Natural killer cell (primary cell): Measurements from ENCODE around the gene HINT2. TPM values are rescaled to one million over a fixed set of nuclear protein-coding genes. Genes with fewer than 3 reads are reported as not detected.

Experiments
- ATAC-seq, 3 donors: fragments of 150-1000 bp in 2 of 3; fragments of 200-7000 bp in 1 of 3; cut with Tn5 transposase; 1 replicate in 1 of 3; 2 replicates in 2 of 3; pipeline ENCODE4 v1.10.0; 2021; ENCODE audit warnings: mild to moderate bottlenecking in 2 of 3, moderate library complexity in 2 of 3
- DNase-seq, 2 donors: peaks; one replicate each; pipeline versions ENCODE4 v3.0.0 to v3.0.0-alpha.2; 2013 to 2021; ENCODE audit warnings: mixed read lengths in 1 of 2
- H3K27ac ChIP-seq: one replicate; pipeline ENCODE4 v1.5.1; 2013; ENCODE audit warnings: mild to moderate bottlenecking, low read length
- H3K27me3 ChIP-seq: one replicate; pipeline ENCODE4 v1.6.1; 2013; ENCODE audit warnings: low read length; ENCODE audit not compliant: control insufficient read depth, insufficient read depth
- H3K36me3 ChIP-seq: one replicate; pipeline ENCODE4 v1.6.1; 2013; ENCODE audit warnings: low read length; ENCODE audit not compliant: control insufficient read depth, insufficient read depth
- H3K4me1 ChIP-seq: one replicate; pipeline ENCODE4 v1.6.1; 2013; ENCODE audit warnings: low read length; ENCODE audit not compliant: control insufficient read depth, insufficient read depth
- H3K4me3 ChIP-seq: one replicate; pipeline ENCODE4 v1.5.1; 2013; ENCODE audit warnings: low read length
- H3K9me3 ChIP-seq: one replicate; pipeline ENCODE4 v1.6.1; 2013; ENCODE audit warnings: low read length; ENCODE audit not compliant: control insufficient read depth, insufficient read depth
- H3K27ac Mint-ChIP-seq, 2 donors: one replicate each; pipeline ENCODE4 v1.8.0; 2022; ENCODE audit warnings: mild to moderate bottlenecking in 2 of 2, mixed read lengths in 2 of 2, moderate library complexity in 1 of 2
- H3K27me3 Mint-ChIP-seq, 2 donors: one replicate each; pipeline ENCODE4 v1.8.0; 2022; ENCODE audit warnings: low read depth in 2 of 2, mixed read lengths in 2 of 2
- H3K36me3 Mint-ChIP-seq: one replicate; pipeline ENCODE4 v1.8.0; 2022; ENCODE audit warnings: mixed read lengths
- H3K4me1 Mint-ChIP-seq, 2 donors: one replicate each; pipeline ENCODE4 v1.8.0; 2022; ENCODE audit warnings: mixed read lengths in 2 of 2
- H3K4me3 Mint-ChIP-seq: one replicate; pipeline ENCODE4 v1.8.0; 2022; ENCODE audit warnings: mild to moderate bottlenecking, moderate library complexity, mixed read lengths
- H3K9me3 Mint-ChIP-seq, 2 donors: one replicate each; pipeline ENCODE4 v1.8.0; 2022; ENCODE audit warnings: mixed read lengths in 2 of 2
- WGBS: methylation state at CpG from one replicate; pipeline ENCODE4 v1.1.7; 2013; ENCODE audit warnings: missing lambda C conversion rate; ENCODE audit not compliant: insufficient coverage; 5-methylcytosine and 5-hydroxymethylcytosine counted together
- intact Hi-C: fragments of 100-400 bp; cut with micrococcal nuclease; formaldehyde crosslinking; loops from one replicate; pipeline ENCODE4 v1.14.2; 2022
- total RNA-seq, 4 donors: library from RNA; stranded (reverse); fragments of 120-200 nt in 1 of 4; gene quantifications; one replicate each; pipeline versions ENCODE4 v1.2.3 to v1.2.4, GENCODE V29; 2013 to 2022
- TF ChIP-seq, protein P1 (sequence below): fragments of 200-600 bp; IDR thresholded peaks from one replicate; pipeline ENCODE4 v1.8.0; 2022; ENCODE audit warnings: antibody characterized with exemption

Gene HINT2
- total RNA-seq = 10 to 100 TPM; 25.8 to 27.5 (median 25.9) TPM
- total RNA-seq (2013) = 30.9 TPM

GRCh38 chr9:35814841-35815543 is at the start of gene HINT2:
Gene HINT2 (minus strand): TSS chr9:35815042. CDS start chr9:35814979, 63 bp downstream.
- no peaks in the 10 kb centered on the region for H3K36me3 Mint-ChIP-seq
- no peaks in the 10 kb centered on the region for H3K9me3 Mint-ChIP-seq
- H3K27ac ChIP-seq = peak within 1 kb of the TSS; percentile 87
- peak within 1 kb of the TSS; percentile 98 for H3K4me3 Mint-ChIP-seq
- peak within 1 kb of the TSS; percentile 96 to 98 for H3K27ac Mint-ChIP-seq
- under 1% methylated on average over 52 of the region's 52 CpGs for WGBS
- no peaks in the 10 kb centered on the region for H3K27me3 ChIP-seq
- H3K9me3 ChIP-seq = no peaks in the 10 kb centered on the region
- TF ChIP-seq, protein P1, sequence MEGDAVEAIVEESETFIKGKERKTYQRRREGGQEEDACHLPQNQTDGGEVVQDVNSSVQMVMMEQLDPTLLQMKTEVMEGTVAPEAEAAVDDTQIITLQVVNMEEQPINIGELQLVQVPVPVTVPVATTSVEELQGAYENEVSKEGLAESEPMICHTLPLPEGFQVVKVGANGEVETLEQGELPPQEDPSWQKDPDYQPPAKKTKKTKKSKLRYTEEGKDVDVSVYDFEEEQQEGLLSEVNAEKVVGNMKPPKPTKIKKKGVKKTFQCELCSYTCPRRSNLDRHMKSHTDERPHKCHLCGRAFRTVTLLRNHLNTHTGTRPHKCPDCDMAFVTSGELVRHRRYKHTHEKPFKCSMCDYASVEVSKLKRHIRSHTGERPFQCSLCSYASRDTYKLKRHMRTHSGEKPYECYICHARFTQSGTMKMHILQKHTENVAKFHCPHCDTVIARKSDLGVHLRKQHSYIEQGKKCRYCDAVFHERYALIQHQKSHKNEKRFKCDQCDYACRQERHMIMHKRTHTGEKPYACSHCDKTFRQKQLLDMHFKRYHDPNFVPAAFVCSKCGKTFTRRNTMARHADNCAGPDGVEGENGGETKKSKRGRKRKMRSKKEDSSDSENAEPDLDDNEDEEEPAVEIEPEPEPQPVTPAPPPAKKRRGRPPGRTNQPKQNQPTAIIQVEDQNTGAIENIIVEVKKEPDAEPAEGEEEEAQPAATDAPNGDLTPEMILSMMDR = no peak
- intact Hi-C loops = loop anchor here (1.0 to 10.0 kb wide), 6 partner anchors 11 to 700 kb away; partner anchors contain the start of genes ATOSB, CCDC107, CREB3 and RMRP
- peak within 1 kb of the TSS; percentile 73 for H3K4me3 ChIP-seq
- H3K4me1 Mint-ChIP-seq = peaks cover 43 to 53% of the 10 kb centered on the region in 2 donors
- ATAC-seq (peak; percentile 78 to 91 (median 79)), DNase-seq (peak; percentile 96 to 98)
- no peaks in the 10 kb centered on the region for H3K27me3 Mint-ChIP-seq
- H3K4me1 ChIP-seq = peaks cover 38% of the 10 kb centered on the region
- H3K36me3 ChIP-seq = no peaks in the 10 kb centered on the region

- H3K9me3 Mint-ChIP-seq = no peaks in the 10 kb centered on the region
- 80% methylated on average over 8 of the region's 8 CpGs for WGBS
- intact Hi-C loops = no loop called here
- H3K36me3 Mint-ChIP-seq = no peaks in the 10 kb centered on the region
- Histone ChIP-seq H3K4me3 (no peak overlapping the region), H3K9me3 (no peaks in the 10 kb centered on the region), H3K27ac (no peak overlapping the region), H3K27me3 (no peaks in the 10 kb centered on the region), H3K36me3 (no peaks in the 10 kb centered on the region), H3K4me1 (no peaks in the 10 kb centered on the region)
- peaks cover 16 to 19% of the 10 kb centered on the region in 2 donors for H3K27me3 Mint-ChIP-seq
- TF ChIP-seq, protein P1 = no peak
- DNase-seq (no peak), ATAC-seq (no peak)
- H3K4me1 Mint-ChIP-seq = peaks cover 7 to 9% of the 10 kb centered on the region in 2 donors
- no peak overlapping the region for H3K27ac Mint-ChIP-seq
- H3K4me3 Mint-ChIP-seq = no peak overlapping the region
These were observed 48.7 kb upstream of the HINT2 start for GRCh38 chr9:35863583-35863982.

DNA sequence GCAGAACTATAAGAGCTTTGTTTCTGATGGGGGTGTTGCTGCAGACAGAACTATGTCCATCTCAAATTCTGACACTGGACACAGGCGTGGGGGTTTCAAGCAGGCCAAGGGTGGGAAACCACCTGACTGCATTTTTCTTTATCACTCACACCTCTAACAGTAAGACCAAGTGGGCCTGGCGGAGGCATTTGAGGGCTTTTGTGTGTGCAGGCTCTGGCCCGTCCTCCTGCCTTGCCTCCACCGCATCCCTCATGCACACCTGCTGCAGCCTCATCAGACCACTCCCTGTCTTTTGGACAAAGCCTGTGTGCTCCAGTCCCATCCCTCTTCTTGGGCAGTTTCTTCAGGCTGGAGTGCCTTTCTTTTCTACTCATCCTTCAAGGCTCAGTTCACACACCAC is 47.5 kb upstream of the HINT2 start:
- Mint-ChIP-seq H3K27ac (no peak overlapping the region), H3K4me1 (peaks cover 7 to 14% of the 10 kb centered on the region in 2 donors), H3K9me3 (no peaks in the 10 kb centered on the region), H3K4me3 (no peak overlapping the region), H3K27me3 (peaks cover 16 to 19% of the 10 kb centered on the region in 2 donors), H3K36me3 (no peaks in the 10 kb centered on the region)
- intact Hi-C loops = no loop called here
- no peak for ATAC-seq
- H3K4me3 ChIP-seq = no peak overlapping the region
- no peaks in the 10 kb centered on the region for H3K27me3 ChIP-seq
- TF ChIP-seq, protein P1 = no peak
- H3K4me1 ChIP-seq = no peaks in the 10 kb centered on the region
- H3K9me3 ChIP-seq = no peaks in the 10 kb centered on the region
- 98% methylated on average over 4 of the region's 4 CpGs for WGBS
- H3K27ac ChIP-seq = no peak overlapping the region
- DNase-seq = no peak
- H3K36me3 ChIP-seq = no peaks in the 10 kb centered on the region
